AG09319 (cell line): ENCODE data around the gene TCHHL1.
A peak's percentile ranks its signal among the peaks of the same experiment; 100 is the strongest.

ENCODE experiments used
- DNase-seq: peaks from one replicate; pipeline ENCODE4 v3.0.0-alpha.2; 2010; ENCODE audit warnings: low read depth; ENCODE audit errors: extremely low read depth
- TF ChIP-seq, protein P1 (sequence below): IDR thresholded peaks from 2 replicates; pipeline ENCODE4 v1.5.1; 2011; ENCODE audit warnings: low read depth, mild to moderate bottlenecking, inconsistent platforms, low read length, moderate library complexity

TCHHL1 gene

DNA sequence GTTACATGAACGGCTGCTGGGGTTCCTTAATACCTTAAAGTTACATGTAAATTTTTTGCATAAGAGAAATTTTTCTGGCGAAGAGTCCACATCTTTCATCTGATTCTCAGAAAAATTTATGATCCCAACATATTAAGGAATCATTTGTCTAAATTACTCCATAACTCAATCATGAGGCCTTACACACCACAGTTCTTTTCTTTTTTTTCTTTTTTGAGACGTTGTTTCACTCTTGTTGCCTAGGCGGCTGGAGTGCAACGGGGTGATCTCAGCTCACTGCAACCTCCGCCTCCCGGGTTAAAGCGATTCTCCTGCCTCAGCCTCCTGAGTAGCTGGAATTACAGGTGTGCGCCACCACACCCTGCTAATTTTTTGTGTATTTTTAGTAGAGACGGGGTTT, 50.0 kb downstream of the TCHHL1 start:
- TF ChIP-seq, protein P1, sequence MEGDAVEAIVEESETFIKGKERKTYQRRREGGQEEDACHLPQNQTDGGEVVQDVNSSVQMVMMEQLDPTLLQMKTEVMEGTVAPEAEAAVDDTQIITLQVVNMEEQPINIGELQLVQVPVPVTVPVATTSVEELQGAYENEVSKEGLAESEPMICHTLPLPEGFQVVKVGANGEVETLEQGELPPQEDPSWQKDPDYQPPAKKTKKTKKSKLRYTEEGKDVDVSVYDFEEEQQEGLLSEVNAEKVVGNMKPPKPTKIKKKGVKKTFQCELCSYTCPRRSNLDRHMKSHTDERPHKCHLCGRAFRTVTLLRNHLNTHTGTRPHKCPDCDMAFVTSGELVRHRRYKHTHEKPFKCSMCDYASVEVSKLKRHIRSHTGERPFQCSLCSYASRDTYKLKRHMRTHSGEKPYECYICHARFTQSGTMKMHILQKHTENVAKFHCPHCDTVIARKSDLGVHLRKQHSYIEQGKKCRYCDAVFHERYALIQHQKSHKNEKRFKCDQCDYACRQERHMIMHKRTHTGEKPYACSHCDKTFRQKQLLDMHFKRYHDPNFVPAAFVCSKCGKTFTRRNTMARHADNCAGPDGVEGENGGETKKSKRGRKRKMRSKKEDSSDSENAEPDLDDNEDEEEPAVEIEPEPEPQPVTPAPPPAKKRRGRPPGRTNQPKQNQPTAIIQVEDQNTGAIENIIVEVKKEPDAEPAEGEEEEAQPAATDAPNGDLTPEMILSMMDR: no peak
- DNase-seq: no peak

DNA sequence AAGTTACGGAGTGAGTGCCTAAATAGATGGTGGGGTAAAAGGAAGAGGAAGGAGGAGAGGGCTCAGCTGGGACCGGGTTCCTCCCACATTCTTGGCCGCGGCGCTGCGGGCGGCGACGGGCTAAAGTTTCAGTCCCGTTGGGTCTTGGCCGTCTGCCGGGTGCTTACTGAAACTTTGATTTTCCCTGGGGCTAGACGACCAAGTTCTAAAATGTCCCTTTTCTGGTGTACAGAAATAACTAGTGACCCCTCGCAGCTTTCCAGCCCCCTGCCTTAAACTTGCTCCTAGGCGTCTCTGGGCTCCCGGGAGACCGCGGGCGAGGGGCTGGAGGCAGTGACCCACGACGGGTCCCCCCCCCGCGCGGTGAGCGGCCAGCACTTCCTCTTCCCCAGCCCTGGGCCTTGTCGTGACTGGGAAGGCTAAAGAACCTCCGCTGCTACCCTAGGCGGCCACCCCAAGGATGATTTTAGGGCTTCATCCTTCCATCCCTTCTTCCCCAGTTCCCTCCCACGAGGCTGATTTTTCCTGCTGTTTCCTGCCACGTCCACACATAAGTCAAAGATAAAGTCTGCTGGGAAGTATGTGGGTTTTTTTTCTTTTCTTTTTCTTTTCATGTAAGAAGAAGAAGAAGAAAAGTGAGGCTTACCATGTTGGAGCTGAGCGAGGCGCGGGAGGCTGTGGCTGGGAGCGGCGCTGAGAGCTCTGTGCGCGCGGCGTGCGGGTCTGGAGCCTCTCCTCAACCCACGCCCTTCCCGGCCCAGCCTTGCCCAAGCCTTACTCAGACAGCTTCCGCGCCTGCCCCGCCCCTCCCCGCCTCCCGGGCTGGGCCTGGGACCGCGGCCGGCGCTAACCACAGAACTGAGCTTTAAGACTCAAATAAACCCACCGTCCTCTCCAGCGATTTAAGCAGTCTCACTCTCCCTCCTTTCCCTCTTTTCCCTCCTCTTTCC, 52.3 kb downstream of the TCHHL1 start, which contains the start of gene S100A11:
Gene S100A11 (minus strand): TSS at position 738 of the 950 bp plus-strand sequence. CDS start 89 bp downstream, at position 649.
- TF ChIP-seq, protein P1: no peak
- peak; percentile 70 for DNase-seq

DNA sequence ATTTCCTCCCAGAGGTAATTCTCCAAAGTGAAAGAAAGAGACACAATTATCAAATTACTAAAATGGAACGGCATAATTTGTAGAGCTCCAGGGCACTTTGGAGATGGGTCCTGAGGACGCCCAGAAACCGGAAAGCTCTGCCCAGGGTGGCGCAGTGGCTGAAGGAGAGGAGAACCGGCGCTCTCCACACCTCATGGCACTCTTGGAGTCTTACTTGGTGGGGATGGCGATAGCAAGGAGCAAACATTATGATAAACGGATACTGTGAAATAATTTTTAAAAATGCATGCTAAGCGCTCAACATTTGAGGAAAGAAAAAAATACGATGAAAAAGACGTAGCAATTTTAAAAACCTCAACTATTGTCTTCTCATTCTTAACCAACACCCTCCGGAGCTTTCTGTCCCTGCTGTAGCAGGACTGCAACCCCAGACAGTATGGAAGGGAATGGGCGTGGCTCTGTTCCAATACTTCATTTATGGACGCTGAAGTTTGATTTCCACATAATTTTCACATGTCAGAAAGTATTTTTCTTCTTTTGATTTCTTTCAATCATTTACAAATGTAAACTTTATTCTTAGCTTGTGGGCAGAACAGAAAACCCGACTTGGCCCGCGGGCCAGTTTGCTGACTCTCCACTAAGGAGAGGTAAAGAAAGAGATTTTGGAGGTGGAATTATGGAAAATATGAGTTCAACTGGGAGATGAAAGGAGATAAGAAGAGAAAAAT, 53.2 kb downstream of the TCHHL1 start:
- TF ChIP-seq, protein P1: no peak
- no peak for DNase-seq

DNA sequence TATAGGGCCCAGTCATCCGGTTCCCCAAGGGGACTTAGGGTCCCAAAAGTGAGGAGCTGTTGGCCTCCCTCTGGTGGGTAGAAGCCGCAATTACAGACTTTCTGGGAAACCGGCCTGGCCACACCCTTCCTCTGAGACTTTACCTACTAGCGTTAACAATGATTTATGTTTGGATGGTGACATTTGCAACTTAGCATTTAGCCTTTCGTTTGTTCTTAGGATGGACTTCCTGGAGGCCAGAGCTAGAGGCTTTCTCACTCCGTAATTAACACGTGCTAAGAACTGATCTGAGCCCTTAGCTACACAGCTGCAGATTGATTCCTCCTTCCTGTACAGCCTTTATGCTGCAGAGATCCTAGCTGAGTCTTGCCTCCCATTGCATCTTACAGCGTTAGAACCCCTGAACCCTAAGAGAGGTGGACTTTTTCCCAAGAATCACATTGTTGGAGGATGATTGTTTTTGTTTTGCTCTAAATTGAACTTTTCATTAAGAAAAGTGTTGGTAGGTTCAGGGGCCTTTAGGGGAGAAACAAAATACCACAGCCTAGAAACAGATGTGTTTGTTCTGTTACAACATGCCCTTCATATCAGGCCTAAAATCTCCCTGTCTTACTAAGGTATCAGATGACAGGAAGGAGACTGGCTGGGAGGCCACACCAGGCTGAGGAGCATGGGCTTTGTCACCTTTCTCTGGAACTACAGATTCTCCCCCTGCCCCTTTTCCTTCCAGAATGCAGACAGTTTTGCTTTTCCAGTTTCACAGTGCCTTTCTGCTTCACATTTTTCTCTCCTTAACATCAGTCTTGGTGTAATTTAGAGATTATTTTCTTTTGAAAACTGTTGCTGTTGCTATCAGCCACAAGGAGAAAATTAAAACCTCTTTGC, 54.0 kb downstream of the TCHHL1 start:
- TF ChIP-seq, protein P1: peak; percentile 71
- peak; percentile 47 for DNase-seq

DNA sequence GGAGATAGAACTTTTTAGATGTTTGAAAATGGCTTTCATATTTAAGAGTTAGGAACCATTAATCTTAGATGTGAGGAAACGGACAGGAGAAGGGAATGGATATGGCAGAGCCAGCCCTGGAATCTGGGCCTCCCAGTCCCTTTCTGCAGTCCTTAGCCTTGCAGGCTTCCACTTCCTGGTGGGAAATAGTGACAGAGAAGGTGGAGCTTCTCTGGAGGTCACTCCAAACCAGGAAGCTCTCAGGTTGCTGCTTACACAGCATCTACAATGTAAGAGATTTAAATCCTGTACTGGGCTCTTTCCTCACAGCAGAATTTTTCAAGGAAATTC, 54.6 kb downstream of the TCHHL1 start:
- TF ChIP-seq, protein P1: no peak
- DNase-seq: no peak
